GM06990 (cell line): Measurements from ENCODE around the gene WEE1.
"Not testable (repeated sequence)": the region's sequence is repeated elsewhere in the genome, so short reads cannot be mapped to it uniquely, and the experiment has no call there.

Experiments
- DNase-seq: peaks from one replicate; pipeline ENCODE4 v3.0.0-alpha.2; 2011; ENCODE audit not compliant: insufficient read length; ENCODE audit errors: extremely low read depth
- H3K27me3 ChIP-seq: replicated peaks from 2 replicates; pipeline ENCODE4 v1.6.0; 2011; ENCODE audit warnings: low read length; ENCODE audit not compliant: control insufficient read depth, insufficient read depth
- H3K36me3 ChIP-seq: 2 replicates; pipeline ENCODE4 v1.5.1; 2011; ENCODE audit warnings: low read length; ENCODE audit not compliant: control insufficient read depth, insufficient read depth
- H3K4me3 ChIP-seq: replicated peaks from 2 replicates; pipeline ENCODE4 v1.5.1; 2011; ENCODE audit warnings: low read depth, mild to moderate bottlenecking, control low read depth, low read length
- TF ChIP-seq, protein P1 (sequence below): IDR thresholded peaks from 2 replicates; pipeline ENCODE4 v1.5.1; 2011; ENCODE audit warnings: low read length, control low read depth, mild to moderate bottlenecking, inconsistent platforms; ENCODE audit not compliant: insufficient read depth, poor library complexity, severe bottlenecking

WEE1 gene

DNA sequence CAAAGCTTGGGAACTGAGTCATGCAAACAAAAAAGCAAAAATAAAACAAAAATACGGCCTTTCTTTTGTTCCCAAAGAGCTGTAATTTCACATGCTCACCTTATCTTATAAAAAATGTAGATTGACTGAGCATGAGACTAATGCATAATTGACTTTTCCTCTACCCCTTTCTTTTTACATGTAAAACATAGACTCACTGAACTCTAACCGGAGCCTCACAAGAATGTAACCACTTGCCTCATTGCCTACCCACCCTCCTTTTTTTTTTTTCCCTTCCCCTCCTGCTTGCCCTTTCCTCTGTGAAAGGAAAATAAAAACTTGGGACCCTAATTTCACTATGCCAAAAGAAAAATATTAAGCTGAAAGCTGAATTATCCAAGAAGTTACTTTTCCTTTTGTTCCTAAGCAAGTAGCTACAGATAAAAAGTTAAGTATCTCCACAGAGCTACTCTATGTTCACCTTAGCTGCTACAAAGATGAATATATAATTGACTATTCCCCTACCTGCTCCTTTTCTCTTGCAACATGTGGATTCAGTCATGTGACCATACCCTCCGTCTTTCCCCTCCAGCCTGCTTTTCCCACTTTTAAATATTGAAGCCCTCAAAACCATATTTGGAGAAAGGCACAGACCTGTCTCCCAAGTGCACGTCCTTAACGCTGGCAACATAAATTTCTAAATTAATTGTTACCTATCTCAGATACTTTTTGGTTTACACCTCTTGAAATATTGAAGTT, 39.6 kb upstream of the WEE1 start:
- no peak for DNase-seq
- TF ChIP-seq, protein P1, sequence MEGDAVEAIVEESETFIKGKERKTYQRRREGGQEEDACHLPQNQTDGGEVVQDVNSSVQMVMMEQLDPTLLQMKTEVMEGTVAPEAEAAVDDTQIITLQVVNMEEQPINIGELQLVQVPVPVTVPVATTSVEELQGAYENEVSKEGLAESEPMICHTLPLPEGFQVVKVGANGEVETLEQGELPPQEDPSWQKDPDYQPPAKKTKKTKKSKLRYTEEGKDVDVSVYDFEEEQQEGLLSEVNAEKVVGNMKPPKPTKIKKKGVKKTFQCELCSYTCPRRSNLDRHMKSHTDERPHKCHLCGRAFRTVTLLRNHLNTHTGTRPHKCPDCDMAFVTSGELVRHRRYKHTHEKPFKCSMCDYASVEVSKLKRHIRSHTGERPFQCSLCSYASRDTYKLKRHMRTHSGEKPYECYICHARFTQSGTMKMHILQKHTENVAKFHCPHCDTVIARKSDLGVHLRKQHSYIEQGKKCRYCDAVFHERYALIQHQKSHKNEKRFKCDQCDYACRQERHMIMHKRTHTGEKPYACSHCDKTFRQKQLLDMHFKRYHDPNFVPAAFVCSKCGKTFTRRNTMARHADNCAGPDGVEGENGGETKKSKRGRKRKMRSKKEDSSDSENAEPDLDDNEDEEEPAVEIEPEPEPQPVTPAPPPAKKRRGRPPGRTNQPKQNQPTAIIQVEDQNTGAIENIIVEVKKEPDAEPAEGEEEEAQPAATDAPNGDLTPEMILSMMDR, result no peak

DNA sequence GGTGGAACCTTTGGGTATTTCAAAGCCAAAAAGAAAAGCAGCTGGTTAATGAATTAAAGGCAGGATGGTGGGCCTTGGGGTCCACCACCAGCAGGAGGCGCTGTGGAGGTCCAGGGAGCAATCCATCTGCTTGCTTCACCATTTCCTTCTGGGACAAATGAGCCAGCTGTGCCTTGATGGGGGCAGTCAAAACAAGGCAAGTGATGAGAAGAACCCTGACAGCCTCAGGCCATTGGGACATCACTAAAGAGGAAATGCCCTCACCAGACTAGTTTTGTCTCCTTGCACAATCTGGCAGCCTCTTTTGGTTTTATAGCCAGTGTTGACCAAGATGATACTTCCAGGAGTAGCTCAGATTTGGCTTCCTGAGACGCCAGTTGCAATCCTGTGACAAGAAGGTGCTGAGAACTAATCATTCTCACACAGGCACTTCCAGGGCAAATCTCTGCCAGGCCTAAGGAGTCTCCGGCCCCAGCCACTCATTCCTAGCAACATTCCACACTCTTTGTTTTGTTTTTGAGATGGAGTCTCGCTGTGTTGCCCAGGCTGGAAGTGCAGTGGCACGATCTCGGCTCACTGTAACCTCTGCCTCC, 38.2 kb upstream of the WEE1 start:
- Histone ChIP-seq H3K27me3 (no peaks in the 10 kb centered on the region), H3K36me3 (no peaks in the 10 kb centered on the region), H3K4me3 (no peak overlapping the region)
- TF ChIP-seq, protein P1, result peak; percentile 92
- DNase-seq, result peak; percentile 59

More for the DNA sequence above, 39.6 kb upstream of the WEE1 start:
- Histone ChIP-seq H3K4me3 (no peak overlapping the region), H3K27me3 (no peaks in the 10 kb centered on the region), H3K36me3 (no peaks in the 10 kb centered on the region)

DNA sequence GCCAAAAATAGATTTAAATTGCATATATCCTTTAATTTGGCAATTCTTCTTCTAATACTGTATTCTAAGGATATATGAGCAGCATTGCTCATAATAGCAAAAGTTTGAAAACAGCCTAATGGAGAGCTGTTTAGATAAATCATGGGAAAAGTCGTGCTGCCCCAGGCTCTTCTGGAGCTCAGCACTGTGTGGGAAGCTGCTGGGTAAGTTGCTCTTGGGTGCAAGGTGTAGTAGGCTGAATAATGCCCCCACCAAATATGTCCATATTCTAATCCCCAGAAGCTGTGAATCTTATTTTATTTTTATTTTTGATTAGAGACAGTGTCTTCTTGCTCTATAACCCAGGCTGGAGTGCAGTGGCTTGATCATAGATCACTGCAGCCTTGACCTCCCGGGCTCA, 34.9 kb upstream of the WEE1 start:
- Histone ChIP-seq H3K27me3 (no peaks in the 10 kb centered on the region), H3K36me3 (no peaks in the 10 kb centered on the region), H3K4me3 (no peak overlapping the region)
- no peak for DNase-seq
- TF ChIP-seq, protein P1, result no peak

GRCh38 chr11:9549216-9549615, 24.3 kb upstream of the WEE1 start:
- H3K4me3 ChIP-seq, H3K27me3 ChIP-seq, DNase-seq, H3K36me3 ChIP-seq: not testable (repeated sequence)

GRCh38 chr11:9550191-9550628, 23.3 kb upstream of the WEE1 start:
- no peaks in the 10 kb centered on the region for H3K27me3 ChIP-seq
- H3K36me3 ChIP-seq, result no peaks in the 10 kb centered on the region
- DNase-seq, result no peak
- no peak overlapping the region for H3K4me3 ChIP-seq
- TF ChIP-seq, protein P1, result no peak

GRCh38 chr11:9561279-9561982, 12.0 kb upstream of the WEE1 start:
- TF ChIP-seq, protein P1, result no peak
- no peak for DNase-seq
- Histone ChIP-seq H3K27me3 (no peaks in the 10 kb centered on the region), H3K36me3 (no peaks in the 10 kb centered on the region), H3K4me3 (no peak overlapping the region)
